HT1080 (cell line): ENCODE data around the gene SEMA6D. TPM values are rescaled to one million over a fixed set of nuclear protein-coding genes. Genes with fewer than 3 reads are reported as not detected.

Experiments
- DNase-seq: peaks from one replicate; pipeline ENCODE4 v3.0.0-alpha.2; 2015; ENCODE audit warnings: low read depth
- polyA plus RNA-seq, 2 experiments: library from polyadenylated mRNA; depleted of rRNA; stranded (reverse); fragments of >200 nt; gene quantifications; 2 replicates each; pipeline ENCODE4 v1.2.3, GENCODE V29; 2015
- total RNA-seq: library from RNA; depleted of rRNA; stranded (reverse); fragments of >200 nt; shearing (Covaris generic); gene quantifications from 2 replicates; pipeline ENCODE4 v1.2.3, GENCODE V29; 2014; rRNA removed

The SEMA6D gene, protein sequence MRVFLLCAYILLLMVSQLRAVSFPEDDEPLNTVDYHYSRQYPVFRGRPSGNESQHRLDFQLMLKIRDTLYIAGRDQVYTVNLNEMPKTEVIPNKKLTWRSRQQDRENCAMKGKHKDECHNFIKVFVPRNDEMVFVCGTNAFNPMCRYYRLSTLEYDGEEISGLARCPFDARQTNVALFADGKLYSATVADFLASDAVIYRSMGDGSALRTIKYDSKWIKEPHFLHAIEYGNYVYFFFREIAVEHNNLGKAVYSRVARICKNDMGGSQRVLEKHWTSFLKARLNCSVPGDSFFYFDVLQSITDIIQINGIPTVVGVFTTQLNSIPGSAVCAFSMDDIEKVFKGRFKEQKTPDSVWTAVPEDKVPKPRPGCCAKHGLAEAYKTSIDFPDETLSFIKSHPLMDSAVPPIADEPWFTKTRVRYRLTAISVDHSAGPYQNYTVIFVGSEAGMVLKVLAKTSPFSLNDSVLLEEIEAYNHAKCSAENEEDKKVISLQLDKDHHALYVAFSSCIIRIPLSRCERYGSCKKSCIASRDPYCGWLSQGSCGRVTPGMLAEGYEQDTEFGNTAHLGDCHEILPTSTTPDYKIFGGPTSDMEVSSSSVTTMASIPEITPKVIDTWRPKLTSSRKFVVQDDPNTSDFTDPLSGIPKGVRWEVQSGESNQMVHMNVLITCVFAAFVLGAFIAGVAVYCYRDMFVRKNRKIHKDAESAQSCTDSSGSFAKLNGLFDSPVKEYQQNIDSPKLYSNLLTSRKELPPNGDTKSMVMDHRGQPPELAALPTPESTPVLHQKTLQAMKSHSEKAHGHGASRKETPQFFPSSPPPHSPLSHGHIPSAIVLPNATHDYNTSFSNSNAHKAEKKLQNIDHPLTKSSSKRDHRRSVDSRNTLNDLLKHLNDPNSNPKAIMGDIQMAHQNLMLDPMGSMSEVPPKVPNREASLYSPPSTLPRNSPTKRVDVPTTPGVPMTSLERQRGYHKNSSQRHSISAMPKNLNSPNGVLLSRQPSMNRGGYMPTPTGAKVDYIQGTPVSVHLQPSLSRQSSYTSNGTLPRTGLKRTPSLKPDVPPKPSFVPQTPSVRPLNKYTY
- 0.07 and 0.35 TPM in 2 replicates for total RNA-seq
- 0.06 and 0.26 TPM in 2 replicates for polyA plus RNA-seq (2015; cell fraction: cytosol; rRNA removed)
- polyA plus RNA-seq (2015; cell fraction: nucleus; rRNA removed), result 2.5 and 2.9 TPM in 2 replicates

- DNase-seq, result peak; percentile 57
Measured at GRCh38 chr15:47717036-47717612, at the start of gene SEMA6D. Gene SEMA6D, plus strand, starts transcription at chr15:47717505. Its CDS starts 42,294 bp downstream, at chr15:47759799.

DNA sequence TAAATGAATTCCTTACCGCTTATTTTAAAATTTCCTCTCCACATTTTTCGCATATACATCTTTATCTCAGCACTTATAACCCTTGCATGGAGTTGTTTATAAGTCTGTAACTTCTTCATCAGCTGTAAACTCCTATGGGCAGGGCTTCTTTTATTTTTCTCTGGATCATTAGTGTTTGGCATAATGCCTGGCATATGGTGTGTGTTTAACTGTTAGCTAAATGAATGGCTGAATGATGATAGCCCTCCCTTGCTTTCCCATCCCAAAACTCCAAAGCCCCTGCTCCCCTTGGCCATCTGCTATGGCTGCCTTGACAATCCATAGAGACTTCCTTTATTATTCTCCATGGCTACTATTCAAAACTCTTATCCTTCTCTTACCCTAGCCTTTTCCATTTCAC is 48.1 kb upstream of the SEMA6D start:
- DNase-seq, result no peak

- DNase-seq, result no peak
Measured at GRCh38 chr15:47670365-47670764, 46.9 kb upstream of the SEMA6D start.

DNA sequence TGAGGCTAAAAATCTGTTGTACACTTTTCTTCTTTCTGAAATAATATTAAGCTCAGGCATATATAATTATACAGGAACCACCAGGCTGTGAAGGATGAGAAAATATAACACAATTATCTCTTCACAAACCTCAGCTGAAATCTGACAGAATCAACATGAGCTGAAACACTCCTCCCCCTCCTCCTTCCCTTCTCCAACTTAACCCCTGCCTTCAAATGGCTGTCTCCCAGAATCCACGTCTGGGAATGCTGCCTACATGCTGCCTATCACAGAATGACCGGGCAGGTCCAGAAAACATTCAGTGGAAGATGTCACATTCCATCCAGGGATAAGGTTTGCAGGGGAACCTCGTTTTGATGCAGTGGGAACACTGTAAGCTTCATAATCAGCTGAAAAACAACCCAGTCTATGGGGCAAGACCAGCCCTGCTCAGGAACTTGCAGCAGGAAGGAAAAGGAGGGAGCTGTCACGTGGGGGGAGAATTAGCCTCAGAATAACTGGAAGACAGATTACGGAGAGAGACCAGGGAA is 44.0 kb upstream of the SEMA6D start:
- no peak for DNase-seq

- no peak for DNase-seq
Measured at GRCh38 chr15:47674586-47675232, 42.6 kb upstream of the SEMA6D start.

DNA sequence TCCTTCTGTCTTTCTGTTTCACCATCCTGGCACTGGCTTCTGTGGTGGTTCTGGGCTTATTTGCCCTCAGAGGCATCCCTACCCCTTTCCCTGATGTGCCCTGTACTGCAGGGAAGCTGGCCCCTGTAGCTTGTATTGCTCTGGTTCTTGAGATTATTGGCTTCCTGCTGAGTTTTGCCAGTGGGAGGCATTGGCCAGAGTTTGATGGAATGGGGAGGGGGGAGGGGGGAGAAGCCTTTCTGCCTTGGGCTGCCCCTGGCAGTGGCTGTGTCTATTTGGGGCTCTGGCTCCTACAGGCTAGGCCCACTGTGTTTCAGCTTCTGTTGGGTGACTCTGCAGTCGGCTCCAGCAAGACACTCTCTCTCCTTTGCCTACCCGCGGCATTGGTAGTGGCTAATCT is 41.6 kb upstream of the SEMA6D start:
- DNase-seq, result no peak

GRCh38 chr15:47678040-47678439 is 39.3 kb upstream of the SEMA6D start:
- no peak for DNase-seq

DNA sequence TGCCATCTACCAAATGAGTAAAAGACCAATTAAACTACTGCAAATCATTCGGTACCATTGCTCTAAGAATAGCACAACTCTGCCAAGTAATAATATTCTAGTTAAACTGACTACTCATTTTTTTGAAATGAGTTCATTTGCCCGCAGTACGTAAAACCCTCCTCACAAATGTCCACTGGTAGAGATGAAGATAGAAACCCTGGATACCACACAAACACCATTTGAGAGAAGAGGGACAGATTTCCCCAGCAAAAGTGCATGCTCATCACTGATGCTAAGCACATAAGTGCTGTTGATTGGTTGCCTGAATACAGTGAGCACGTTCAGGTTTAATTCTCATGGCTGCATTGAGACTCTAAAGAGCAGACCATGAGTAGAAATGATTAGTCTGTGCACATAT is 34.6 kb upstream of the SEMA6D start:
- no peak for DNase-seq

GRCh38 chr15:47685141-47685870 is 32.0 kb upstream of the SEMA6D start:
- no peak for DNase-seq

DNA sequence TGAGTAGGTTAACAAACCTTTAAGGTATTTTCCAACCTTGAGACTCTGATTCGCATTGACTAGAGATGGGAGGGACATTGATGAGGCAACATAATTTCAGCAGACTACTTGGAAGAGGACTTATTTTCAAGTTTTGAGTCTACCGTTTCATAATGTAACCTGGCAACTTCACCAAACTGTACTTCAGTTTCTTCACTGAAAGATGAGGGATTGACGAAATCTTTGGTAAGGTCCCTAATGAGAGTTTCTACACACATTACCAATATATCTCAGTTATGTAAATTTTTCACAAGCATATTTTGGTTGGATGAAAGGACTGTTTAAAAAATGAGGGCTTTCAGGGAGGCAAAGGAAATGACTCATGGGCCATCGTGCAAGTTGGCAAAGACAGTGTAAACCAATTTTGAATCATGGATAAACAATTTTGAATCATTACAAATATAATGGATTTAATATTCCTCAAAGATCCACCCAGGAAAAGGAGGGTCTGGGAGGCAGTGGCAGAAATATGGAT is 28.7 kb upstream of the SEMA6D start:
- DNase-seq, result peak; percentile 34

DNA sequence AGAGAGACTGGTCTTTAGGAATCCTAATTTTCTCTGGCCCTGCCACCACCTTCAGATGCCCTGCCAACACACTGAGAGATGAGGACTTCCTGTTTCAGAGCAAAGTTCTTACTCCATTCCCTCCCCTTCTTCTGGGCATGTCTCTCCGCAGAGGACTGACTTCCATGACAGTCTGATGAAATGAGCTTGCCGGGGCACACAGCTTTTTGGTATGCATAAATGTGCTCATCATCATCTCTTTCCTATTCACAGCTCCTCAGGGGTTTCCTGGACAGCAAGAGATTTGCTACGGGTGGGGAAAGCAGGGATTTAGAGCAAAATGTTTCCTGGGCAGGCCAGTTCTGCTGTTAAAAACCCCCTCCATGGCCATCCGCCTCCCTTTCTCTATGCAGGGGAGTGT is 27.6 kb upstream of the SEMA6D start:
- no peak for DNase-seq

- no peak for DNase-seq
Measured at GRCh38 chr15:47691882-47692281, 25.4 kb upstream of the SEMA6D start.

- DNase-seq, result no peak
Measured at GRCh38 chr15:47696351-47696750, 21.0 kb upstream of the SEMA6D start.

DNA sequence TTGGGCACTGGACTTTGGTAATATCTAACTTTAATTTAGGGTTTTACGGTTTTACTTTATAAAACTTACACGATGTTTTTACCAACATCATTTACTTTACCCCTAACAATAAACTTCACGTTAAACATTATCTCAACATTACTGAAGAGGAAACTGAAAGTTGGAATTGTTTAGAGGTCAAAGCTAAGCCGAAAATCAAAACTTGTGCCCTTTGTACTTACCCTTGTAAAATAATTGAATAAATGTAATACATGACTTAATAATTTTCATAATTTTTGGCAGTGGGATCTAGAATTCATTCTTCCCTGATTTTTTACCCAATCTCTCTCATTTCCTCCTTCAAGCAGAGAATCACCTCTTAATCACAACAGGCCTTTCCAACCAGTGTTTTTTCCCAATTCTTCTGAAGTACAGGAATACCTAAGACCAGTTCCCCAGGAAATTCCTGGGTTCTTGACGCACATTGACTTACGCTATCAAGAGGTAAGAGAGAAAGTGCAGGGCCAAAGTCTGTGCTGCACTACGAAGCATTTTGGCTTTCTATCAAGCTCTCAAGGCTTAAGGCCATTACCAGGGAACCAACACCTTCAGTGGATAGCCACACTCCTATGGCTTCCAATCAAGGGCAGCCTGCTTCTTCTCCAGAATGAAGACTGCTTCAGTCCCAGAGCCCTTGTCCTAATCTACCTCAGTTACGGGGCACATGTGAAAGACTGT is 11.9 kb upstream of the SEMA6D start:
- DNase-seq, result no peak

DNA sequence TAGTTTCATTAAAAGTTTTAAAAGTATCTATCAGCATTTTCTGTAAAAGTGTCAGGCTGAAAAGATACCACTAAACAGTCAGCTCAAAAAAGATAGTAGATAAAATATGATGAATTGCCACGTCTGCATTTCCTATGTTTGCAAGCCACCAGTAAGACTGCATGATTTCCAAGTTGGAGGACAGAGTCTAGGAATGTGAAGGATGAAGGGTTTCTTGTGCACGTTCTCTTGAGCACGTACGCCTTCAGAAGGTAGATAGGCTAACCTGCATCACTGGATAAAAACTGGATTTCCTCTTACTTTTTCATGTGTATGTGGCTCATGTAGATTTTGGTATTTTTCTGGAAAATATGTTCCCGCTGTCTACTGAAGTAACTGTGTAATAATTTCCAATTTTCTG is 9.9 kb upstream of the SEMA6D start:
- no peak for DNase-seq

GRCh38 chr15:47708161-47708980 is 8.9 kb upstream of the SEMA6D start:
- no peak for DNase-seq

DNA sequence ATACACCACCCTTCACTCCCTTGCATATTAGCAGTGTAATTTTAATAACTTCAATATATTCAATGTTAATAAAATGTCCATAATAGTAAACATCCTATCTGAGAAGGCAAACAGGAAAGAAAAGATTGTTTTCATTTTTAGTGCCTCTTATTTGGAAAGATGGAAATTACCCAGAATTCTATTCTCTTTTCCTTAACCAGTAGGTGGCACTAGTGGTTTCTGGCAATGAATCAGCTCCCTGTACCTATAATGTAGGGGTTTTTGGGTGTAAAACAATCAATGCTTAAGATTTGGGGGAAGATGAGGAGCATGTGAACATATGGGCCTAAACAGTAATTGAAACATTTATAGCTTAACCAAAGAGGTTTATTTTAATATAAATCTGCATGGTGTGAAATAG is 5.7 kb upstream of the SEMA6D start:
- DNase-seq, result peak; percentile 13

DNA sequence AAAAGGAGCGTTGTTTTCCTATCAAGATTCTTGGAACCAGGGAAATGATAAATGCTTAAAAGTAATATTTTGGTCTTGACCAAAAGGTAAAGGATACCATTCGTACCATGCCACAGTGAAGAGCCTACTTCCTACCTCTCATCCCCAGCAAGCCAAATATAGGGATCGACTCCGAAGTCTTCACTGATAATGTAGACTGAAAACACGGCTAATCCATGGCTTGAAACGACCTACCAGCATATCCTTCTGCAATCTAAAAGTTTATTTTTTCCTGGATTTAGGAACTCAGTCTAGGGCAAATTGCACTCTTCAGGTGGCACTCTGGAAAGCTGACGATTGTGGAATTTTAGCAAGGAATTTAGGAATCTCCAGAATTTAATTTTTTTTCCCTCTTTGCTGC is 1.9 kb upstream of the SEMA6D start:
- DNase-seq, result no peak
